HL-60 (cell line): ENCODE results near the gene DDI1.

Source experiments
- GABPA ChIP-seq: IDR thresholded peaks from 2 replicates; pipeline ENCODE4 v1.6.1; 2012; ENCODE audit warnings: low read depth
- TF ChIP-seq, protein P1 (sequence below): IDR thresholded peaks from one replicate; pipeline ENCODE4 v1.5.1; 2011; ENCODE audit warnings: low read length, control low read depth, inconsistent platforms; ENCODE audit not compliant: insufficient read depth

DNA sequence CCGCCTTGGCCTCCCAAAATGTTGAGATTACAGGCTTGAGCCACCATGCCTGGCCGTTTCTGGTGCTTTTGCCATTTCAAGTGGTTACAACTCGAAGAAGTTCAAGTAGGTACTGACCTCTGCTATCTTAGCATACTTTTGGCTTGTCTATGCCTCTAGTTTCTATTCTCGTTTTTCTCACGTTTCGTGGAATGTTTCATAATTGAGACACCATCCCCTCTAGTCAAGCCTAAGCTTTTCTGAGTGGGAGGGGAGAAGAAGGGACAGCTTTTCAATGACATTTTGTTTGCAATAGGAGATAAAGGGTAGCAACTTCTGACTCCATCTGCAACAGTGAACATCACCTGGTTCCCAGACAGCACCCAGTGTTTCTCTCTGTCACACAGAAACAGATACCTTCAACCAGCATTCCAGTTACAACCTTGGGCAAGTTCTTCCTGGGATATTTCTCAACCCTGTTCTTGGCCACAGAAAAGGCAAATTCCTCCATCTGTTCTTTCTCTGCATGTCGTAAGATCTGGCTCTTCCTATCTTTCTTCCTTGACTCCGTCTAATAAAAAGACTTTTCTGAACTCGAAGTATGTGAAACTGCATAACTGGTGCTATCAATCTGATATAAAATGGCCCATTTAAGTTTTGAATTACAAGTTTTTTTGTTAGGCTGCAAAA, 25.5 kb downstream of the DDI1 start:
- TF ChIP-seq, protein P1, sequence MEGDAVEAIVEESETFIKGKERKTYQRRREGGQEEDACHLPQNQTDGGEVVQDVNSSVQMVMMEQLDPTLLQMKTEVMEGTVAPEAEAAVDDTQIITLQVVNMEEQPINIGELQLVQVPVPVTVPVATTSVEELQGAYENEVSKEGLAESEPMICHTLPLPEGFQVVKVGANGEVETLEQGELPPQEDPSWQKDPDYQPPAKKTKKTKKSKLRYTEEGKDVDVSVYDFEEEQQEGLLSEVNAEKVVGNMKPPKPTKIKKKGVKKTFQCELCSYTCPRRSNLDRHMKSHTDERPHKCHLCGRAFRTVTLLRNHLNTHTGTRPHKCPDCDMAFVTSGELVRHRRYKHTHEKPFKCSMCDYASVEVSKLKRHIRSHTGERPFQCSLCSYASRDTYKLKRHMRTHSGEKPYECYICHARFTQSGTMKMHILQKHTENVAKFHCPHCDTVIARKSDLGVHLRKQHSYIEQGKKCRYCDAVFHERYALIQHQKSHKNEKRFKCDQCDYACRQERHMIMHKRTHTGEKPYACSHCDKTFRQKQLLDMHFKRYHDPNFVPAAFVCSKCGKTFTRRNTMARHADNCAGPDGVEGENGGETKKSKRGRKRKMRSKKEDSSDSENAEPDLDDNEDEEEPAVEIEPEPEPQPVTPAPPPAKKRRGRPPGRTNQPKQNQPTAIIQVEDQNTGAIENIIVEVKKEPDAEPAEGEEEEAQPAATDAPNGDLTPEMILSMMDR: no peak
- TF ChIP-seq GABPA: no peak
